Activated CD8-positive, alpha-beta memory T cell treated with anti-CD3 and anti-CD28 coated beads for 36 hours (primary cell): ENCODE data around the gene HACD1. TPM values are rescaled to one million over a fixed set of nuclear protein-coding genes. Genes with fewer than 3 reads are reported as not detected.

Experiments used
- CTCF ChIA-PET: fragments of 350-600 bp; sonication (Branson Sonifier 250); formaldehyde crosslinking; loops from one replicate; lab custom pipeline; 2021; ENCODE audit warnings: antibody characterized with exemption; lab: Charles Lee
- POLR2A ChIA-PET: fragments of 350-600 bp; sonication (Branson Sonifier 250); formaldehyde crosslinking; loops from one replicate; lab custom pipeline; 2021; ENCODE audit warnings: antibody characterized with exemption; lab: Charles Lee
- total RNA-seq, 2 experiments: library from RNA; stranded (reverse); gene quantifications; one replicate each; pipeline ENCODE4 v1.2.3, GENCODE V29; 2021

HACD1 gene
- total RNA-seq: 1 to 10 TPM; 1.5 to 2.1 TPM

DNA sequence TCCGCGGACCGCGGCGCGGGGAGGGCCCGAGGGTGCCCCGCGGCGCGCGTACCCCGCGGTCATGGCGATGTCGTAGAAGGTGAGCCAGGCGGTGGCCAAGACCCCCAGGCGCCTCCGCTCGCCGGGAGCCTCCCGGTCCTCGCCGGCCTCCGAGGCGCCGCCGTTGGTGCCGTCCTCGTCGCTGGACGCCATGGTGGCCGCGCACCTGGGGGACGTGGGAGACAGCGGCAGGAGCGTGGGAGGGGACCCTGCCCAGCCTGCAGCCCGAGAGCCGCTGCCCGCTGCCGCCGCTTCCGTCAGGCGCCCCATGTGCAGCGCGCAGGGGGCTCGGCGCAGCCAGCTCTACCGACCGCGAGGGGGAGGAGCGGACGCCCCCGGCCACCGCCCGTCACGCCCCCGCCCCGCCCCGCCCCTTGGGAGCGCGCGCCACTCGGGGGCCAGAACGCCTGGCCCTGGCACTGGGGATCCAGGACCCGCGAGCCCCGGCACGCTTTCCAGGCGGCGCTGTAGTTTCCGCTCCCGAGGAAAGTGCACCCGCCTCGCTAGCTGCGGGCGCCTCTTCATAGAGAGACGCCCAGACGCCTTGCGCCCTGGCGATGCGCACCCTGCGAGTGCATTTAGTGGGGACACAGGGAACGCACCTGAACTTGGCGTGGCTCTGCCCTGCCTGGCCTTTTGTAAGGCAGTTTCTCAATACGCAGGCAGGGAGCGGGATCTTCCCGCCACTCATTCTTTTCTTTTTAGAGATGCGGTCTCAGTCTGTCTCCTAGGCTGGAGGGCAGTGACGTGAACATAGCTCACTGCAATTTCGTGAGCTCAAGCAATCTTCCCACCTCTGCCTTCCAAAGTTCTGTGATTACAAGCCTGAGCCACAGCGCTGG is at the start of gene HACD1:
Gene HACD1, minus strand, starts transcription at position 344 of the 881 bp plus-strand sequence. Its CDS starts 35 bp downstream, at position 309.
- ChIA-PET CTCF (interaction anchor here (0.8 to 1.0 kb wide), 3 partner anchors 9 to 129 kb away, joined by 3 to 5 read pairs (median 3); no protein-coding TSS in a partner anchor), POLR2A (interaction anchor here (0.6 to 2.4 kb wide), 2 partner anchors 27 to 40 kb away, joined by 3 to 14 read pairs; partner anchors contain the start of gene STAM)

DNA sequence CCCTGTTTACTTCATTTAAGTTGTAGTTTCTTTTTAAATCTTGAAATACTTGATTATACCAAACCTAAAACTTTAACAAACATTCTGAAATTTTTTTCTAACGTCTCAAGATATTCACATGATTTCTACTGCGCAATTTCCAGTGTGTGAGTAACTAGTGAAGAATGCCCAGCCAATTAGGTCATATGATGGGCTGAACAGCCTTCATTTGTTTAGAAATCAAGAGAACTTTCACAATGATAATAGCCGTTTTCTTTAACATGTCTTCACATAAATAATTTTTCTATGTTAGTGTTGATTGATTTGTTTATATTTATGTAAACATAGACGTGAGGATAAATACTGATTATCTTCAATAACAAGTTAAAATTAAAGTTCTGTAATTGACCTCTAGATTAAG is 48.6 kb upstream of the HACD1 start:
- CTCF ChIA-PET: no interaction called here
- POLR2A ChIA-PET: no interaction called here

DNA sequence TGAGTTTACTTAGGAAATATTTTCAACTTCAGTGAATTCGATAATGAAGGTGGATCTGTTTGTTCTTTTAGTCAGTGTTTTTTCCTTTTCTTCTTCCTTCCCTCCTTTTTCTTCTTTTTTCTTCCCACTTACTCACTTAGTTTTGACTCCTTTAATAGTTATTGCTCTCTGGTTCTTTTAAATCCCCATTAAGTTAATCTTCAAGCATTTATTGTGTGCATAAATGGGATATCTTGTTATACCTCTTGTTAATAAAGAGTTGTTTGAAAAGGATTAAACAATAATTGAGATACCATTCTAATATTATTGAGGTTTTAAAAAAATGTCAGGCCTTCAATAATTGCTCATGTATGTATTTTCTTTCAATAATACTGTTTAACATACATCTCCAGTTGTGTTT is 46.3 kb upstream of the HACD1 start:
- POLR2A ChIA-PET: no interaction called here
- CTCF ChIA-PET: no interaction called here

GRCh38 chr10:17662193-17663138 is 45.3 kb upstream of the HACD1 start:
- ChIA-PET POLR2A (no interaction called here), CTCF (no interaction called here)

- POLR2A ChIA-PET: no interaction called here
- CTCF ChIA-PET: no interaction called here
These were observed 44.3 kb upstream of the HACD1 start for GRCh38 chr10:17661510-17661909.

- ChIA-PET CTCF (no interaction called here), POLR2A (no interaction called here)
These were observed 43.7 kb upstream of the HACD1 start for GRCh38 chr10:17660921-17661320.

DNA sequence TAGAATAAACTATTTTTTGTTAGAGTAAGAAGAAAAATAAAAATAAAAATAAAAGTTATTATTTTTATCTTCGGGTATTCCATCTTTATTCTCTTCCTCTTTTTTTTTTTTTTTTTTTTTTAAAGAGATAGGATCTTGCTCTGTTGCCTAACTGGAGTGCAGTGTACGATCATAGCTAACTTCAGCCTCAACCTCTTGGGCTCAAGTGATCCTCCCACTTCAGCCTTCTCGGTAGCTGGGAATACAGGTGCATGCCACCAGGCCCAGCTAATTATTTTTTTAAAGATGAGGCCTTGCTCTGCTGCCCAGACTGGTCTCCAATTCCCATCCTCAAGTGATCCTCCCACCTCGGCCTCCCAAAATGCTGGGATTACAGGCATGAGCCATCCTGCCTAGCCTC is 42.2 kb upstream of the HACD1 start:
- CTCF ChIA-PET: no interaction called here

DNA sequence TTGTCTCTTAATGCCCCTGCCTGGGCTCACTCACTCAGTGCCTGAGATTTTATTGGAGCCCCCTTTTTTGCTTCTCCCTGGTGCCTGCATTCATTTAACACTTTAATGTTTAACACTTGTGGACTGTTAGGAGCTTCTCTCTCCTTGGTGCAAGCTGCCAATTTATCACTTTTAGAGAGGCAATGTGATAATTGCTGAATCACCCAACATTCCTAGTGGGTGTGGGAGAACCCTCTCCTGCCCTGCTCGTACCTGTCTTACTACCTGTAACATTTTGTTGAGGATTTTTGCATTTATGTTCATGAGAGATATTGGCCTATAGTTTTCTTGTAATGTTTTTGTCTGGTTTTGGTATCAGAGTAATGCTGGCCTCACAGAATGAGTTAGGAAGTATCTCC is 39.9 kb upstream of the HACD1 start:
- ChIA-PET CTCF (no interaction called here), POLR2A (interaction anchor here (0.6 kb wide), 1 partner anchor 40 kb away, joined by 3 read pairs; no protein-coding TSS in a partner anchor)

More for the DNA sequence above, 42.2 kb upstream of the HACD1 start:
- POLR2A ChIA-PET: no interaction called here

- POLR2A ChIA-PET: no interaction called here
These were observed 38.5 kb upstream of the HACD1 start for GRCh38 chr10:17655567-17656146.

GRCh38 chr10:17655009-17655408 is 37.8 kb upstream of the HACD1 start:
- POLR2A ChIA-PET: no interaction called here
- CTCF ChIA-PET: no interaction called here

More at GRCh38 chr10:17655567-17656146, 38.5 kb upstream of the HACD1 start:
- CTCF ChIA-PET: no interaction called here

DNA sequence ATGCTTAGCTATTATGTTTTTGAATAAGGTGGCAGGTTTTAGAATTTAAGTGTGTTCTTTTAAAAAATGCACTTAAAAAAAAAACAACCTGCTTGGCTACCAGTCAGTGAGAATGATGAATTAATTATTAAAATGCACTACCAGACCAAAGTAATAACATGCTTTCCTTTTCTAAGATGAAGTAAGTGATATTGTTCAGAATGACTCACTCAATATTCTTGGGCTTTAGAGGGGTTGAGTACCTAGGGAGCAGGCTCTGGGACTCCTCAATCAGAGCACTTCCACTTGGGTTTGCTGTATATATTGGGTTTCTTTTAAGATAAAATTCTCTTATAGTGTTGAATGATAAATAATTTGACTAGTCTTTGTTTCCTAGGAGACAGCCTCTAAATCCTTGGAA is 35.4 kb upstream of the HACD1 start:
- ChIA-PET POLR2A (no interaction called here), CTCF (no interaction called here)

GRCh38 chr10:17651896-17652295 is 34.7 kb upstream of the HACD1 start:
- POLR2A ChIA-PET: no interaction called here
- CTCF ChIA-PET: no interaction called here

DNA sequence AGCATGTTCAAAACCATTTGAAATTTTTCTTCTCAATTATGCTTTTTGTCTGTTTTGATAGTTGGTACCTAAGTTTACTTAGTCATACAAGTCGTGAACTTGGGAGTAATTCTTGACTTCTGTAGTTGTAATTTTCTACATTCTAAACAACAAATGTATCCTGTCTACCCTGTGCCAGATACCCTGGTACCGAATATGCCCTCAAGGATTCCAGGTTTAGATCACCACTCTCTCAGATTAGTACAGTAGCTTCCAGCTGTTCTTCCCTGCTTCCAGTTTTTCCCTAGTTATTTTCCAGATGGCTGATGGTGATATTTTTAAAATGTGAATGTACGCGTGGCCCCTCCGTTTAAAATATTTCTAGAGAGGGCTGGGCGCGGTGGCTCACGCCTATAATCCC is 33.2 kb upstream of the HACD1 start:
- ChIA-PET CTCF (no interaction called here), POLR2A (no interaction called here)

- POLR2A ChIA-PET: no interaction called here
- CTCF ChIA-PET: no interaction called here
These were observed 32.7 kb upstream of the HACD1 start for GRCh38 chr10:17649836-17650235.

DNA sequence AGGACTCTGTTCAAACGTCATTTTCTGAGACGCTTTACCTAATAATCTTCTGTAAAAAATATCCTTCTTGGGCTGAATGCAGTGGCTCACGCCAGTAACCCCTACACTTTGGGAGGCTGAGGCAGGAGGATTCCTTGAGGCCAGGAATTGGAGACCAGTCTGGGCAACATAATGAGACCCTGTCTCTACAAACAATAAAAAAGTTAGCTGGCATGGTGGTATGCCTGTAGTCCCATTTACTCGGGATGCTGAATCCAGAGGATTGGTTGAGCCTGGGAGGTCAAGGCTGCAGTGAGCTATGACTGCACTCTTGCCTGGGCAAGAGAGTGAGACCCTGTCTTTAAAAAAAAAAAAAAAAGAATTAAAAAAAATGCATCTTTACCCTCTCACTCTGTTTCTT is 31.9 kb upstream of the HACD1 start:
- ChIA-PET CTCF (interaction anchor here (0.7 kb wide), 1 partner anchor 418 kb away, joined by 3 read pairs; no protein-coding TSS in a partner anchor), POLR2A (no interaction called here)

GRCh38 chr10:17648243-17649035 is 31.3 kb upstream of the HACD1 start:
- POLR2A ChIA-PET: no interaction called here
- CTCF ChIA-PET: interaction anchor here (0.5 to 1.2 kb wide), 4 partner anchors 87 to 418 kb away, joined by 3 to 6 read pairs (median 3); no protein-coding TSS in a partner anchor

- ChIA-PET CTCF (interaction anchor here (0.6 to 1.2 kb wide), 3 partner anchors 39 to 91 kb away, joined by 3 read pairs; no protein-coding TSS in a partner anchor), POLR2A (interaction anchor here (0.7 kb wide), 1 partner anchor 403 kb away, joined by 3 read pairs; no protein-coding TSS in a partner anchor)
These were observed 30.2 kb upstream of the HACD1 start for GRCh38 chr10:17647326-17647725.

DNA sequence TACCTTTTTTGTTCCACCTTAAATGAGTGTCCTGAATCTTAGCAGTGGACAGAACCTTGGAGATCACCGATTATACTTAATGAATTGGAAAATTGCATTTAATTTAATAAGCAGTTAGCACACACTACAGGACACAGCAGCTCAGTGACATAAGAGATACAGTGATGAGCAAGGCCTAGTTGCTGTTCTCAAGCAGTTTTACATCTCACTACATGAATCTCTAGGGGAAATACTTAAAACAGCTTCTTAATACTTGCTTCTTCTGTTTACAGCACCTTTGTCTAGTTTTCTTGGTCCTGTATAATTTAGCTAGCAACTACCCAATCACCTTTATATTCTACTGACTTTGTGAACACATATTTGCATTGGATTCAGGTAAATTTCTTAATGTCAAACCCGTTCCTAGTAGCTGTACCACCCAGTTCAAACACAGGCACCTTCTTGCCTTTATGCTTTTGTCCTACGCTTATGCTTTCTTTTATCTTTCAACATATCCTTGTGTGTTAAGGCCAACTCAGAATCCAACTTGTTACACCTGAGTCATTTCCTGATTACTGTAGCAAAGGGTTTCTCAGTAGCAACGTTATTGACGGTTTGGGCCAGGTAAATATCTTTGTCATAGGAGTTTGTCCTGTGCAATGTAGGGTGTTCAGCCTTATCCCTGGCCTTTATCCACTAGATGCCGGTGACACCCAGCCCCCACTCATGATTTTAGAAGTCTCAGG is 28.6 kb upstream of the HACD1 start:
- CTCF ChIA-PET: no interaction called here
- POLR2A ChIA-PET: interaction anchor here (0.7 kb wide), 1 partner anchor 11 kb away, joined by 5 read pairs; no protein-coding TSS in a partner anchor
